Neural cell (in vitro differentiated cells): Measurements from ENCODE around the gene RAD51B. TPM values are rescaled to one million over a fixed set of nuclear protein-coding genes. Genes with fewer than 3 reads are reported as not detected.

ENCODE experiments used
- H2AFZ ChIP-seq: fragments of 200-600, 300-800 bp; sonication (generic), shearing (Covaris generic); 2 replicates; pipeline ENCODE4 v1.6.0; 2014; ENCODE audit warnings: low read depth, mild to moderate bottlenecking, antibody characterized with exemption, low read length, moderate library complexity
- H3F3A ChIP-seq: fragments of 200-600 bp; shearing (Covaris generic); 2 replicates; pipeline ENCODE4 v1.6.1; 2016; ENCODE audit warnings: mild to moderate bottlenecking, moderate library complexity, mixed read lengths, antibody characterized with exemption, low read length; ENCODE audit not compliant: insufficient read depth, poor library complexity, severe bottlenecking
- H3K27ac ChIP-seq: fragments of 200-600, 300-800 bp; sonication (generic), shearing (Covaris generic); 2 replicates; pipeline ENCODE4 v1.5.1; 2014; ENCODE audit warnings: mild to moderate bottlenecking, low read length, moderate library complexity
- H3K27me3 ChIP-seq: fragments of 300-800, 200-600 bp; sonication (generic), shearing (Covaris generic); 2 replicates; pipeline ENCODE4 v1.6.0; 2014; ENCODE audit warnings: mild to moderate bottlenecking, low read depth, low read length, moderate library complexity; ENCODE audit not compliant: insufficient read depth
- H3K36me3 ChIP-seq: fragments of 300-800, 200-600 bp; sonication (generic), shearing (Covaris generic); 2 replicates; pipeline ENCODE4 v1.5.1; 2014; ENCODE audit warnings: mild to moderate bottlenecking, antibody characterized with exemption, low read length, moderate library complexity; ENCODE audit not compliant: insufficient read depth
- H3K4me2 ChIP-seq: fragments of 300-800, 200-600 bp; sonication (generic), shearing (Covaris generic); 2 replicates; pipeline ENCODE4 v1.6.0; 2014; ENCODE audit warnings: mild to moderate bottlenecking, low read length
- H3K4me3 ChIP-seq: fragments of 300-800, 200-600 bp; sonication (generic), shearing (Covaris generic); 2 replicates; pipeline ENCODE4 v1.5.1; 2014; ENCODE audit warnings: mild to moderate bottlenecking, low read length, moderate library complexity
- H3K79me2 ChIP-seq: fragments of 200-600 bp; shearing (Covaris generic); replicated peaks from 2 replicates; pipeline ENCODE4 v1.6.0; 2014; ENCODE audit warnings: mild to moderate bottlenecking, low read length, moderate library complexity; ENCODE audit not compliant: insufficient read depth
- H3K9ac ChIP-seq: fragments of 300-800, 200-600 bp; sonication (generic), shearing (Covaris generic); 2 replicates; pipeline ENCODE4 v1.6.1; 2016; ENCODE audit warnings: mild to moderate bottlenecking, low read length, mixed read lengths
- H3K9me2 ChIP-seq: fragments of 200-600 bp; shearing (Covaris generic); 2 replicates; pipeline ENCODE4 v1.6.1; 2016; ENCODE audit warnings: mild to moderate bottlenecking, low read length, mixed read lengths; ENCODE audit not compliant: insufficient read depth
- H3K9me3 ChIP-seq: fragments of 200-600, 300-800 bp; sonication (generic), shearing (Covaris generic); 2 replicates; pipeline ENCODE4 v1.6.1; 2016; ENCODE audit warnings: mild to moderate bottlenecking, mixed run types, low read length, moderate library complexity, mixed read lengths
- H4K20me1 ChIP-seq: fragments of 200-600 bp; shearing (Covaris generic); 2 replicates; pipeline ENCODE4 v1.6.1; 2016; ENCODE audit warnings: mild to moderate bottlenecking, mixed run types; ENCODE audit not compliant: insufficient read depth
- CTCF ChIP-seq: fragments of 450-650 bp; IDR thresholded peaks from 2 replicates; pipeline ENCODE4 v1.5.1; 2014; ENCODE audit warnings: antibody characterized with exemption, mild to moderate bottlenecking, moderate library complexity; ENCODE audit not compliant: poor library complexity, severe bottlenecking
- EP300 ChIP-seq: fragments of 450-650 bp; conservative IDR thresholded peaks from 2 replicates; pipeline ENCODE4 v1.6.1; 2014; ENCODE audit warnings: antibody characterized with exemption, mild to moderate bottlenecking, moderate library complexity; ENCODE audit not compliant: poor library complexity, severe bottlenecking
- EZH2 ChIP-seq: fragments of 200-600, 300-800 bp; shearing (Covaris generic), sonication (generic); IDR thresholded peaks from 2 replicates; pipeline ENCODE4 v1.6.1; 2014; ENCODE audit warnings: antibody characterized with exemption, low read length, borderline replicate concordance, mild to moderate bottlenecking; ENCODE audit not compliant: insufficient read depth, poor library complexity, severe bottlenecking
- MXI1 ChIP-seq: fragments of 450-650 bp; conservative IDR thresholded peaks from 2 replicates; pipeline ENCODE4 v1.6.1; 2014; ENCODE audit warnings: antibody characterized with exemption, mild to moderate bottlenecking; ENCODE audit not compliant: poor library complexity, severe bottlenecking
- RAD21 ChIP-seq: fragments of 450-650 bp; conservative IDR thresholded peaks from 2 replicates; pipeline ENCODE4 v1.6.1; 2014; ENCODE audit warnings: antibody characterized with exemption, mild to moderate bottlenecking, moderate library complexity
- SMC3 ChIP-seq: fragments of 450-650 bp; conservative IDR thresholded peaks from 2 replicates; pipeline ENCODE4 v1.6.1; 2014; ENCODE audit warnings: antibody characterized with exemption, mild to moderate bottlenecking, moderate library complexity; ENCODE audit not compliant: poor library complexity
- TAF1 ChIP-seq: IDR thresholded peaks from 2 replicates; pipeline ENCODE4 v1.6.1; 2012; ENCODE audit warnings: low read depth
- polyA plus RNA-seq: library from polyadenylated mRNA; depleted of rRNA; stranded (reverse); fragments of >200 nt; gene quantifications from 2 replicates; pipeline ENCODE4 v1.2.3, GENCODE V29; 2014
- TF ChIP-seq, protein P1 (sequence below): IDR thresholded peaks from 2 replicates; pipeline ENCODE4 v1.6.1; 2012; ENCODE audit warnings: borderline replicate concordance

Gene RAD51B
- polyA plus RNA-seq, 1 donor from 2014 or later = 3.1 TPM

GRCh38 chr14:67857778-67858350, 38.3 kb downstream of the RAD51B start:
- Histone ChIP-seq H3K9me3 (no peaks in the 10 kb centered on the region), H3K27ac (no peak overlapping the region), H2AFZ (no peak overlapping the region), H3K4me2 (no peak overlapping the region), H3K4me3 (no peak overlapping the region), H3K9me2 (no peaks in the 10 kb centered on the region), H3K9ac (no peak overlapping the region), H3K79me2 (no peaks in the 10 kb centered on the region), H3F3A (no peaks in the 10 kb centered on the region), H3K36me3 (no peaks in the 10 kb centered on the region), H3K27me3 (no peaks in the 10 kb centered on the region), H4K20me1 (no peaks in the 10 kb centered on the region)
- TF ChIP-seq, protein P1, sequence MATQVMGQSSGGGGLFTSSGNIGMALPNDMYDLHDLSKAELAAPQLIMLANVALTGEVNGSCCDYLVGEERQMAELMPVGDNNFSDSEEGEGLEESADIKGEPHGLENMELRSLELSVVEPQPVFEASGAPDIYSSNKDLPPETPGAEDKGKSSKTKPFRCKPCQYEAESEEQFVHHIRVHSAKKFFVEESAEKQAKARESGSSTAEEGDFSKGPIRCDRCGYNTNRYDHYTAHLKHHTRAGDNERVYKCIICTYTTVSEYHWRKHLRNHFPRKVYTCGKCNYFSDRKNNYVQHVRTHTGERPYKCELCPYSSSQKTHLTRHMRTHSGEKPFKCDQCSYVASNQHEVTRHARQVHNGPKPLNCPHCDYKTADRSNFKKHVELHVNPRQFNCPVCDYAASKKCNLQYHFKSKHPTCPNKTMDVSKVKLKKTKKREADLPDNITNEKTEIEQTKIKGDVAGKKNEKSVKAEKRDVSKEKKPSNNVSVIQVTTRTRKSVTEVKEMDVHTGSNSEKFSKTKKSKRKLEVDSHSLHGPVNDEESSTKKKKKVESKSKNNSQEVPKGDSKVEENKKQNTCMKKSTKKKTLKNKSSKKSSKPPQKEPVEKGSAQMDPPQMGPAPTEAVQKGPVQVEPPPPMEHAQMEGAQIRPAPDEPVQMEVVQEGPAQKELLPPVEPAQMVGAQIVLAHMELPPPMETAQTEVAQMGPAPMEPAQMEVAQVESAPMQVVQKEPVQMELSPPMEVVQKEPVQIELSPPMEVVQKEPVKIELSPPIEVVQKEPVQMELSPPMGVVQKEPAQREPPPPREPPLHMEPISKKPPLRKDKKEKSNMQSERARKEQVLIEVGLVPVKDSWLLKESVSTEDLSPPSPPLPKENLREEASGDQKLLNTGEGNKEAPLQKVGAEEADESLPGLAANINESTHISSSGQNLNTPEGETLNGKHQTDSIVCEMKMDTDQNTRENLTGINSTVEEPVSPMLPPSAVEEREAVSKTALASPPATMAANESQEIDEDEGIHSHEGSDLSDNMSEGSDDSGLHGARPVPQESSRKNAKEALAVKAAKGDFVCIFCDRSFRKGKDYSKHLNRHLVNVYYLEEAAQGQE = no peak
- TF ChIP-seq TAF1 (no peak), EP300 (no peak), SMC3 (no peak), EZH2 (no peak), CTCF (no peak), MXI1 (no peak), RAD21 (no peak)

DNA sequence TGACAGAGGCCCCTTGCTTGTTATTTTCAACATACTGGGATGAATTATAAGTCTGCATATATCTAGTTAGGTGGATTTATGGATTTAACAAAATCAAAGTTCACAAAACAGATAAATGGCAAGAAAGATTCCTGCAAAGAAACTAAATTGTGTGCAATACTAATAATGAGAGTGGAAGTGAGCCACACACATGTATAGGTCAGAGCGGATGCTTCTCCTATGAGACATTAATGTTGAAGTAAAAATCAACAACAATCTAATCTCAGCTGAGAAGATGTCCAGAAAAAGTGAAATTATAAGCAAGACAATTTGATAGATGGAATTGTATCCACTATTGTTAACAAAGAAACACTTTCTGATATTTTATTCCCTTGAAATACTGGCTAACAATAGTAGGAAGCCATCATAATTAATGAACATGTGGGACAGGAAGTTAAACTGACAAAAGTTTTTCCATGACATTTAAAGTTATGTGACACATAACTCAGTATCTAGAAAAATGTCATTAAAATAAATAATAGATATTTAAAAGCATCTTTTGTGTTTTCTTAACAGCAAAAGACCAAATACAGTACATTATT, 39.7 kb downstream of the RAD51B start:
- H3K4me3 ChIP-seq = no peak overlapping the region
- no peaks in the 10 kb centered on the region for H3K9me3 ChIP-seq
- no peaks in the 10 kb centered on the region for H3F3A ChIP-seq
- H4K20me1 ChIP-seq = no peaks in the 10 kb centered on the region
- no peak overlapping the region for H2AFZ ChIP-seq
- no peaks in the 10 kb centered on the region for H3K27me3 ChIP-seq
- H3K36me3 ChIP-seq = no peaks in the 10 kb centered on the region
- no peaks in the 10 kb centered on the region for H3K9me2 ChIP-seq
- H3K4me2 ChIP-seq = no peak overlapping the region
- no peak overlapping the region for H3K27ac ChIP-seq
- TF ChIP-seq EZH2 (no peak), EP300 (no peak)
- TF ChIP-seq, protein P1 = no peak
- no peak overlapping the region for H3K9ac ChIP-seq
- no peaks in the 10 kb centered on the region for H3K79me2 ChIP-seq
